Aorta (tissue), 5 donors: Measurements from ENCODE around the gene CARD10. TPM values are rescaled to one million over a fixed set of nuclear protein-coding genes. Genes with fewer than 3 reads are reported as not detected.

Source experiments
- ATAC-seq: fragments of 200-7000 bp; cut with Tn5 transposase; one replicate; pipeline ENCODE4 v1.9.1; 2022; ENCODE audit warnings: moderate library complexity; ENCODE audit not compliant: low FRiP score
- DNase-seq, 2 donors: peaks; one replicate each; pipeline ENCODE4 v3.0.0-alpha.2; 2020
- H3K27ac ChIP-seq, 2 donors: one replicate each; pipeline ENCODE4 v1.5.1; 2013; ENCODE audit warnings: low read length in 2 of 2, mild to moderate bottlenecking in 2 of 2, moderate library complexity in 2 of 2, control low read depth in 1 of 2, inconsistent platforms in 1 of 2, low read depth in 1 of 2
- H3K27me3 ChIP-seq, 2 donors: one replicate each; pipeline ENCODE4 v1.6.1; 2013; ENCODE audit warnings: control low read depth in 1 of 2, low read length in 1 of 2, mild to moderate bottlenecking in 1 of 2, moderate library complexity in 1 of 2; ENCODE audit not compliant: insufficient read depth in 2 of 2, control insufficient read depth in 1 of 2
- H3K36me3 ChIP-seq, 2 donors: one replicate each; pipeline ENCODE4 v1.6.1; 2013; ENCODE audit warnings: control low read depth in 1 of 2, low read length in 1 of 2, mild to moderate bottlenecking in 1 of 2; ENCODE audit not compliant: insufficient read depth in 2 of 2, control insufficient read depth in 1 of 2
- H3K4me1 ChIP-seq, 2 donors: one replicate each; pipeline ENCODE4 v1.6.1; 2013; ENCODE audit warnings: low read length in 2 of 2, control low read depth in 1 of 2, mild to moderate bottlenecking in 1 of 2, moderate library complexity in 1 of 2; ENCODE audit not compliant: insufficient read depth in 2 of 2, control insufficient read depth in 1 of 2
- H3K4me3 ChIP-seq, 2 donors: one replicate each; pipeline ENCODE4 v1.5.1; 2013; ENCODE audit warnings: low read length in 2 of 2, control low read depth in 1 of 2, mild to moderate bottlenecking in 1 of 2
- H3K9me3 ChIP-seq: one replicate; pipeline ENCODE4 v1.6.1; 2013; ENCODE audit warnings: mild to moderate bottlenecking, low read length; ENCODE audit not compliant: control insufficient read depth
- WGBS, 2 donors: extraction: QIAGEN DNeasy Blood & Tissue Kit; methylation state at CpG; one replicate each; pipeline ENCODE4 v1.1.7; 2013; 5-methylcytosine and 5-hydroxymethylcytosine counted together
- intact Hi-C, 2 donors: fragments of 100-400 bp; cut with DNase I; formaldehyde crosslinking; loops; one replicate each; pipeline versions ENCODE4 v1.14.2 to v1.15.0; 2022
- polyA plus RNA-seq, 2 donors: library from polyadenylated mRNA; stranded (reverse); fragments of 200-250 nt; gene quantifications; one replicate each; pipeline ENCODE4 v1.2.3, GENCODE V29; 2013
- total RNA-seq, 2 donors: library from RNA; stranded (reverse); fragmentation: NEBNext Ultra II Directional; extraction: Animal tissue kit (Norgen Biotek cat#: 25700); gene quantifications; one replicate each; pipeline ENCODE4 v1.2.1, GENCODE V29; 2021
- donor health status: healthy with polysubstance abuse.
- donor health status: Bipolar disorder and iron deficiency.
- donor health status: DM: no; HTN: no; CAD: no.
- donor health status: DM: no; HTN: no; CAD: no.
- donor health status: DM: yes; HTN: yes; CAD: no.

The CARD10 gene
- total and polyA plus RNA-seq, 4 donors, result 2.2 to 24.9 (median 9.4) TPM

DNA sequence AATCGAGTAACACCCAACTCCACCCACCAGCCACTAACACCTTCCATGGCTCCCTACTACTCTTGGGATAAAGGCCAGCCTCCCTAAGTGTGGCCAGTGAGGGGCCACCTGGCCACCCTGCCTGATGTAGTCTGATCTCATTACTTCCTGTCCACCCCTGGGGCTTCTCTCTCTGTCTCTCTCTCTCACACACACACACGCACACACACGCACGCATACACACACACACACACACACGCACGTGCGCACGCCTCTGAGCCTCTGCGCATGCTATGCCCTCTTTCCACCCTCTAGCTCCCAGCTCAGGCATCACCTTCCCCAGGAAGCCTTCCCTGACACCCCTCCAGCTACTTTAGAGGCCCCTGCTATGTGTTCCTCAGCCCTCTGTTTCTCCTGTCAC, 37.0 kb downstream of the CARD10 start:
- Histone ChIP-seq H3K27ac (no peak overlapping the region), H3K27me3 (no peaks in the 10 kb centered on the region), H3K36me3 (no peaks in the 10 kb centered on the region), H3K4me3 (no peak overlapping the region), H3K4me1 (no peaks in the 10 kb centered on the region), H3K9me3 (no peaks in the 10 kb centered on the region)
- ATAC-seq (no peak), DNase-seq (no peak)
- intact Hi-C loops, result no loop called here
- 89 to 92% methylated on average over 9 of the region's 9 CpGs for WGBS, 2 donors

GRCh38 chr22:37481347-37481907, 37.8 kb downstream of the CARD10 start:
- intact Hi-C loops, result no loop called here
- no peaks in the 10 kb centered on the region for H3K9me3 ChIP-seq
- no peaks in the 10 kb centered on the region for H3K27me3 ChIP-seq
- no peaks in the 10 kb centered on the region for H3K4me1 ChIP-seq
- H3K36me3 ChIP-seq, result no peaks in the 10 kb centered on the region
- ATAC-seq (no peak), DNase-seq (no peak)
- no peak overlapping the region for H3K4me3 ChIP-seq
- H3K27ac ChIP-seq, result no peak overlapping the region
- WGBS, 2 donors, result 89 to 91% methylated on average over 12 of the region's 12 CpGs

DNA sequence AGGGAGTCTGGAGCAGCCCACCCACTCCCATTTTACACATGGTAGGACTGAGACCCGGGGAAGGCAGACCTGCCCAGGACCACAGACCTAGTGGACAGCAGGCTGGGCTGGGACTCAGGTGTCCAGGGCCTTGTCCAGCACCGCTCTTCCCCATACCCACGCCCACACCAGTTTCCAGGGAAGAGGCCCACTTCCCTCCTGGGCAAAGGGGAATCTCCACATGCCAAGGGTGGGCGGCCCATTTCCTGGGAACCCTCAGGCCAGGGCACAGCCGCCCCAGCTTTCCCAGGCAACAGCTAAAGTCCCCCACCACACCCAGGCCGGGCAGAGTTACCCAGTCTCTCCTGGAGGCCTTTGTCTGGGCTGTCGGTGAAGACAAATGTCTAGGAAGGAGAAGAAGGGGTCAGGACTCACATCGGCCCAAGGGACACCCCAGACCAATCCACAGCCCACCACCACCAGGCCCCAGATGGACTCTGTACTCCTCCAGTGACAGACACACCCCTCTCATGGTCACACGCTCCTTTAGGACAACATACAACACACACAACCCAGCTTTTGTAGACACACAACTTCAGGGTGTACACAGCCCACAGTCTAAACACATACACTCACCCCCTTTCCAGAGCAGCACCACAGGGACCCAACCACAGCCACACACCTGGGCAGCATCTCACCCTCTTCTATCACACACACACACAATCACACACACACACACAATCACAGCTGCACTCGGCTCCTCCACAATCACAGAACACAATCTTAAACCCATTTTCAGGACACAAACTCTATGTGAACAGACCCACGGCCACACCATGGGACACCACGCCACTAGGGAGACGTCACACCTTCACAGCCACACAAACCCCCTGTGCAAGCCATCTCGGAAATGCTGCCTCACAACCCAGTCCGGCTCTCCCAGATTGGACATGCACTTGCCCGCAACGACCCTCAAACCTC, 38.5 kb downstream of the CARD10 start:
- Histone ChIP-seq H3K9me3 (no peaks in the 10 kb centered on the region), H3K27ac (no peak overlapping the region), H3K4me3 (no peak overlapping the region), H3K27me3 (no peaks in the 10 kb centered on the region), H3K4me1 (no peaks in the 10 kb centered on the region), H3K36me3 (no peaks in the 10 kb centered on the region)
- DNase-seq (no peak), ATAC-seq (no peak)
- WGBS, 2 donors, result 83 to 84% methylated on average over 17 of the region's 17 CpGs
- intact Hi-C loops, result no loop called here

GRCh38 chr22:37479196-37479595, 40.0 kb downstream of the CARD10 start:
- ATAC-seq (no peak), DNase-seq (no peak)
- 77 to 84% methylated on average over 15 of the region's 15 CpGs for WGBS, 2 donors
- Histone ChIP-seq H3K27ac (no peak overlapping the region), H3K36me3 (no peaks in the 10 kb centered on the region), H3K4me1 (no peaks in the 10 kb centered on the region), H3K27me3 (no peaks in the 10 kb centered on the region), H3K4me3 (no peak overlapping the region), H3K9me3 (no peaks in the 10 kb centered on the region)
- intact Hi-C loops, result no loop called here

DNA sequence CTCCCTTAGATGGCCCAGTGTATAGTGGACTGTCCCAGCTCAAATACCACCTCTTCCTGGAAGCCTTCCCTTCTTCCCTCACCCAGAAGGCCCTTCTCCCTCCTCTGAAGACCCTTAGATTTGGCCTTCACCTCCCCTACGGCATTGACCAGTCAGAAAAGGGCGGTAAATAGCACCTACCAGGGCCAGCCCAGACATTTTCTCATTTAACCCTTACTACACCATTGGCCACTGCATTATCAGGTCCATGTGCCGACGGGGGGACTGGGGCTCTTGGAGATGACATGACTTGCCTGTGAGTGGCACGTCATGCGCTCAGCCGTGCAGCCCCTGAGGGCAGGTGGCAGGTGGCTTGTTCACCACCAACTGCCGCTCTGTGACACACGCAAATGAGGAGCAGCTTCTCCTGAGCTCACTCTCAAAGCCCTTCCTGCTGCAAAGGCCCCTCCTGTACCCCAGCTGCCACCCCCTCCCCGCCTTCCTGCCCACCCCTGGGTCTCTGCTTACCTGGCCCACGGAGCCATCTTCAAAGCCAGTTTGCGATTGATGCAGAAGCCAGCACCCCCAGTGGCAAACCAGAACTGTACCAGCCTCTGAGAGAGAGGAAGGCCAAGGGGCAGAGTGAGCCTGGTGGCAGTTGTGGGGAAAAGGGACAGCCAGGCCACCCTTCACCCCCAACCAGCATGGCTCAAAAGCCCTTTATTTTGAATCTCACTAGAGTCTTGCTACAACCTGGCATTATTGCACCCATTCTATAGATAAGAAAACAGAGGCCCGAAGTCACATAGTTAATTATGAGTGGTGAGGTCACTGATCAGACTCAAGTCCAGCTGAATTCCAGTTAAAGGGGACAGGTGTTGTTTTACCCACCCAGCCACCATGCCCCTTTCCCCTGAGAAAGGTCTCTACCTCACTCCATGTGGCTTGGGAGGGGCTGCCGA, 42.6 kb downstream of the CARD10 start:
- Histone ChIP-seq H3K4me3 (no peak overlapping the region), H3K27ac (no peak overlapping the region), H3K4me1 (no peaks in the 10 kb centered on the region), H3K9me3 (no peaks in the 10 kb centered on the region), H3K36me3 (no peaks in the 10 kb centered on the region), H3K27me3 (no peaks in the 10 kb centered on the region)
- intact Hi-C loops, result no loop called here
- WGBS, 2 donors, result 68 to 69% methylated on average over 14 of the region's 14 CpGs
- no peak for DNase-seq
- no peak for ATAC-seq

GRCh38 chr22:37474447-37475090, 44.6 kb downstream of the CARD10 start:
- Histone ChIP-seq H3K27me3 (no peaks in the 10 kb centered on the region), H3K4me3 (no peak overlapping the region), H3K27ac (no peak overlapping the region), H3K36me3 (no peaks in the 10 kb centered on the region), H3K4me1 (no peaks in the 10 kb centered on the region), H3K9me3 (no peaks in the 10 kb centered on the region)
- 70 to 75% methylated on average over 11 of the region's 11 CpGs for WGBS, 2 donors
- DNase-seq (no peak), ATAC-seq (no peak)
- intact Hi-C loops, result no loop called here

GRCh38 chr22:37473437-37473946, 45.7 kb downstream of the CARD10 start:
- H3K27me3 ChIP-seq, result no peaks in the 10 kb centered on the region
- no peaks in the 10 kb centered on the region for H3K4me1 ChIP-seq
- no peak overlapping the region for H3K4me3 ChIP-seq
- ATAC-seq, result no peak
- no peaks in the 10 kb centered on the region for H3K9me3 ChIP-seq
- H3K36me3 ChIP-seq, result no peaks in the 10 kb centered on the region
- 76% methylated on average over 8 of the region's 8 CpGs for WGBS, 2 donors
- intact Hi-C loops, result no loop called here
- no peak overlapping the region for H3K27ac ChIP-seq
- DNase-seq, result no peak

DNA sequence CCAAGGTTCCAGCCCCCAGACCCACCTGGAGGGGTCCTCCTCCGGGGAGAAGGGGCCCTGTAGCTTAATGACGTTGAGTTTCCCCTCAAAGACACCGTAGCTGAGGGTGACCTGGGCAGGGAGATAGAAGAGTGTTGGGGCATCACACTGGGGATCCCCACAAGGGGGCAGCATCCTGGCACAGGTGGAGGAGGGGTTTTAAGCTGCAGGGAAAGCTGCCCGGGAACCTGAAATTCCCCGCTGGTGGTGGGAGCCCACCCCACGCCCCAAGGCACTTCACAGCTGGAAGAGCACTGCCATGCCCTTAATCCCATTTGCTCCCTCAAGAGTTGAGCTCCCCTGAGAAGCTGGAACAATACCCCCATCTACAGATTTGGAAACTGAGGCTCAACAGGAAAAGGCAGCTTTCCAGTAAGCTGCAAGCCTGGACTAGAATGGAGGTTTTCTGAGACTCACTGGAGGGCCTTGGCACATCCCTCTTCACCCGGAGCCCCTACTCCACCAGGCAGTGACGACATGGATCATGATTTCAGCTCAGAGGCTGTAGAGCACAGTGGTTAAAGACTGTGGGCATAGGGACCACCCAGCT, 46.7 kb downstream of the CARD10 start:
- no peak overlapping the region for H3K4me3 ChIP-seq
- WGBS, 2 donors, result 18 to 19% methylated on average over 8 of the region's 8 CpGs
- H3K9me3 ChIP-seq, result no peaks in the 10 kb centered on the region
- no peak for ATAC-seq
- H3K27ac ChIP-seq, result no peak overlapping the region
- H3K27me3 ChIP-seq, result no peaks in the 10 kb centered on the region
- H3K36me3 ChIP-seq, result no peaks in the 10 kb centered on the region
- H3K4me1 ChIP-seq, result no peaks in the 10 kb centered on the region
- DNase-seq, result no peak
- intact Hi-C loops, result no loop called here
